Umbilical cord (tissue), 2 donors: ENCODE data around the gene MTA1. TPM values are rescaled to one million over a fixed set of nuclear protein-coding genes. Genes with fewer than 3 reads are reported as not detected.

ENCODE experiments used
- DNase-seq: peaks from one replicate; pipeline ENCODE4 v3.0.0-alpha.2; 2015; ENCODE audit warnings: low spot score
- total RNA-seq: library from RNA; depleted of rRNA; stranded (reverse); fragments of >200 nt; gene quantifications from one replicate; pipeline ENCODE4 v1.2.3, GENCODE V29; 2014; ENCODE audit warnings: low replicate concordance; ENCODE audit not compliant: insufficient read depth

The MTA1 gene
- total RNA-seq, 1 donor from 2014 or later: 30.3 TPM

- DNase-seq: no peak
Observed at GRCh38 chr14:105408592-105408991, 11.0 kb upstream of the MTA1 start.

DNA sequence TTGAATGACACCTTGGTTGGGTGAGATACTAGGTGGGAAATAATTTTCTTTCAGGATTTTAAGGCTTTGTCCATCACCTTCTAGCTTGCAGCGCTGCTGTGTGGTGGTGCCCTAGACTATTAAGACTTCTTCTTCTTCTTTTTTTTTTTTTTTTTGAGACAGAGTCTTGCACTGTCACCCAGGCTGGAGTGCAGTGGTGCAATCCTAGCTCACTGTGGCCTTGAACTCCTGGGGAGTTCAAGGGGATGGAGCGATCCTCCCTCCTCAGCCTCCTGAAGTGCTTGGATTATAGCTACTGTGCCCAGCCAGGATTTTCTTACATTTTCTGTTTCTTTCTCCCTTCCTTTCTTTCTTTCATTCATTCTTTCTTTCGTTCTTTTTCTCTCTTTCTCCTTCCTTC is 10.3 kb upstream of the MTA1 start:
- no peak for DNase-seq

DNA sequence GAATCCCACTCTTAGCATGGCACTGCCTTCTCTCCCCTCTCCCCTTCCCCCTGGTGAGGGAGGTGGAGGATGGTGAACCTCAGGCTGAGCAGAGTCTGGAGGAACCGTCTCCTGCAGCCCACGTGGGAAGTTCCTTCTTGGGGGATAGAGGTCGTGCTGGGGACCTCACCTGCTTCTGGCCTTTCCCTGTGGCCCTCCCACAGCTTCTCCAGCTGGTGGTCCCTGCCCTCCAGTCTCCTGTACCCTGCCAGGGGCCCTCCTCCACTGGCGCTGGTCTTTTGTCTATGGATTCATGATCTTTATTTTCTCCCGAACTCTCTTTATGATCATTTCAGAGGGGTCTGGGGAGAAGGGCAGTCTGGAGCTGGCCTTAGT is 9.0 kb upstream of the MTA1 start:
- no peak for DNase-seq

DNA sequence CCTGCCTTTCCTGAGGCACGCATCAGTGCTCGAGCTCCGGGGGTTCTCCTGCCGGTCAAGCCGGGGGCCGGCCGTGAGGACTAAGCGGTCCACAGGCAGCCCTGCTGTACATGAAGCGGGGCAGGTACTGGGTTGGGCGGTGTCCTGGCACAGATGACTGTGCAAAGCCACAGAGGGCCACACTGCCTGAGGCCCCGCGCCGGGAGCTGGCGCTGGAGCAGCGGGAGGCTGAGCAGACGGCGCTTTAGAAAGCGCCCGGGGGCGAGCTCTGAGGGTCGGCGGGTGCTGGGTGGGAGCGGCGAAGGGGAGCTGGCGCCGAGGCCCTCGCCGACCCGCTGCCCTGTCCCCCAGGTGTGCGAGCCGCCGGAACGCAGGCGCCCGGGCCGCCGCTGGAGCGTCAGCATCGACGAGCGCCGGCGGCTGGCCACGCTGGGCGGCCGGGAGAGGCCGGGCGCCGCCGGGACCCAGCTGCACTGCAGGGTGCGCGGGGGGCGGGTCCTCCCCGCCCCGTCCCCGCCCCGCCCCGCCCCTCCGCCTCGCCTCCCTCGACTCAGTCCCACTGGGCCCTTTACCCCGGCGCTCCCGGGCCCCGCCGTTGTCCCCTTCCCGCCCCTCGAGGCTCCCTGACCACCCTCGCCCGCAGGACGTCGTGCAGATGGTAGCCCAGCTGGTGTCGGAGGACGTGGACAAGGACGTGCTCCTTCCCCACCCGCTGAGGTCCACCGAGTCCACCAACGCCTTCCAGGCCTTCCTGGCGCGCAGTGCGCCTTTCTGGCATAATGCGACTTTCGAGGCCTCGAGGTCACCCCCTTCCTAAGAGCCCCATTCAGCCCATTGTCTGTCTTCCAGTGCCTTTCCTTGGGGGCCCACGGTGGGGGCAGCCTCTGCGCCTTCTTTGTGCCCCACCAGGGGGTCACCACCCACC is 8.3 kb upstream of the MTA1 start:
- no peak for DNase-seq

DNA sequence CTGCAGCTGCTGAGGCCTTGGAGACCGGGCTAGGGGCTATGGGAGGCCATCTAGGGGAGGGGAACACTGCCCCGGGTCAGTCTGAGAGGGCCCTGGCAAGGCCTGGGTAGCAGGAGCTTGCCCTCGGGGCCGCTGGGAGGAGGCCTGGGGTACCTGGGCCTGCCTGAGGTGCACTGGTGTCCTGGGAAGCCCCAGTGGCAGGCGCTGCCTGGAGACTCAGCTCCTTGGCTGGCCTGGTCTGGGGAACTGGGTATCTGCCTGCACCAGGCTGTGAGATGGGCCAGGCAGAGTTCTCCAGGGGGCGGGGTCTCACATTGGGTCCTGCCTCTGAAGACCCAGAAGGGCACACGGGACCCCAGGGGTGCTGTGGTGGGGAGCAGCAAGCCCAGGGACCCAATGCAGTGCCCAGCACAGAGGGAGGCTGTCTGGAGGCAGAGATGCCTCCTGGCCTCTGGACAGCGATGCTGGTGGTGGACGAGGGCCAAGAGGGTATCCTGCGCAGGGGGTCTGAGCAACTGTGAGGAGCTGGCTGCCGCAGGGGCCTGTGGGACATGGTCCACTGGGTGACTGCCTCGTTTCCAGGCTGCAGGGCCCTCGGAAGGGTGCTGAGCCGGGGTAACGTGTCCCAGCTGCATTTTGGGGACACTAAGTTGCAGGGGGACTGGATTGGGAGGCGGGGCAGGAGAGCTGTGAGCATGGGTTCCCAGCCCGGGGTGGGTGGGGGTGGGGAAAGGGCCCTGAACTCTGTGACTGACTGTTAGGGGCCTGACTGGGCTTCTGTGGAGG is 7.4 kb upstream of the MTA1 start:
- DNase-seq: no peak

GRCh38 chr14:105412771-105413543 is 6.7 kb upstream of the MTA1 start:
- no peak for DNase-seq

GRCh38 chr14:105413544-105413886 is 6.1 kb upstream of the MTA1 start:
- no peak for DNase-seq

DNA sequence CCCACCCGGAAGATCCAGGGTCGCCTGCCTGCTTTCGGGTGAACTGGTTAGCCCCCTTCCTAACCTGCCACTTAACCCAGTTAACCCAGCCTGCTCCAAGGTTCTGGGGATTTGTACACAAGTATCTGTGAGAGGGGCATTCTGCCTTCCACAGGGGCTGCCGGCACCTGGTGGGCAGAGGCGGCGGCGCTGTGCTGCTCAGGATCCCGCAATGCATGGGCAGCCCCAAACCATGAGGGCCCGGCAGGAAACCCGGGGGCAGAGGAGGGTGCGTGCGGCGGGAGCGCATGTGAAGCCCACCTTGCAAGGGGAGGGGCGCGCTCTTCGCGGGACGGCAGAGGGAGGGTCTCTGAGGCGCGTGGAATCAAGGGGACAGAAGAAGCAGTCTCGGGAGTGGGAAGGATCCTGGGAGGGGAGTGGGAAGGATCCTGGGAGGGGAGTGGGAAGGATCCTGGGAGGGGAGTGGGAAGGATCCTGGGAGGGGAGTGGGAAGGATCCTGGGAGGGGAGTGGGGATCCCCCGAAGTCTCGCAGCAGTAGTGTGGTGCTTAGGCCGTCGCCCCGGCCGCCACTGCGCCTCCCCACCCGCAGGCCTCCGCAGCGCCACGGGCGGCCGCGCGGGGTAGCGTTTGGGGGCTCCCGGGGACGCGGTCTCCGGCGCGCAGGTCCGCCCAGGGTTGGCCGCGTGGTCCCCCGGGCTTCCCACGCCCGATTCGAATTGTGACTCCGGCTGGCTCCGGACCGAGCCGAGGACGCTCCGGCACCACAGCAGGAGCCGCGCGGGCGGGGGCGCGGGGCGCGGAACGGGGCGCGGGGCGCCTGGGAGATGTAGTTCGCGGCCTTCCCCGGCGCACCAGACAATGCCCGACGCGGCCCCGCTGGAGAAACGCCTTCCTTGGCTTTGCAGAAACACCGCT is 4.9 kb upstream of the MTA1 start:
- peak; percentile 72 for DNase-seq

GRCh38 chr14:105415481-105416428 is 3.9 kb upstream of the MTA1 start:
- no peak for DNase-seq

DNA sequence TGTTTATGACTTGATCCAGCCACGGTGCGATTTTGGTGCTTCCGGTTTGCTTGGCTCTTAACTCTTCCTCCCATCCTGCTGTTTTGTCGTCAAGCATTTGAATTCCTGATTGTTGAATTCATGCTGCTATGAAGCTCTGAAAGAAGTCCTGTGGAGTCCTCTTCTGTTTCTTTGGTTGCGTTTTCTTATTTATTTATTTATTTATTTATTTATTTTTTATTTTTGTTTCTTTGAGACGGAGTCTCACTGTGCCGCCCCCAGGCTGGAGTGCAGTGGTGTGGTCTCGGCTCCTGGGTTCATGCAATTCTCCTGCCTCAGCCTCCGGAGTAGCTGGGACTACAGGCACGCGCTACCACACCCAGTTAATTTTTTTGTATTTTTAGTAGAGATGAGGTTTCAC is 3.0 kb upstream of the MTA1 start:
- no peak for DNase-seq

- DNase-seq: no peak
Observed at GRCh38 chr14:105417690-105418121, 1.9 kb upstream of the MTA1 start.

- DNase-seq: no peak
Observed at GRCh38 chr14:105418269-105419194, 1.1 kb upstream of the MTA1 start.

GRCh38 chr14:105420101-105420973 is 710 bp downstream of the MTA1 start:
- no peak for DNase-seq

DNA sequence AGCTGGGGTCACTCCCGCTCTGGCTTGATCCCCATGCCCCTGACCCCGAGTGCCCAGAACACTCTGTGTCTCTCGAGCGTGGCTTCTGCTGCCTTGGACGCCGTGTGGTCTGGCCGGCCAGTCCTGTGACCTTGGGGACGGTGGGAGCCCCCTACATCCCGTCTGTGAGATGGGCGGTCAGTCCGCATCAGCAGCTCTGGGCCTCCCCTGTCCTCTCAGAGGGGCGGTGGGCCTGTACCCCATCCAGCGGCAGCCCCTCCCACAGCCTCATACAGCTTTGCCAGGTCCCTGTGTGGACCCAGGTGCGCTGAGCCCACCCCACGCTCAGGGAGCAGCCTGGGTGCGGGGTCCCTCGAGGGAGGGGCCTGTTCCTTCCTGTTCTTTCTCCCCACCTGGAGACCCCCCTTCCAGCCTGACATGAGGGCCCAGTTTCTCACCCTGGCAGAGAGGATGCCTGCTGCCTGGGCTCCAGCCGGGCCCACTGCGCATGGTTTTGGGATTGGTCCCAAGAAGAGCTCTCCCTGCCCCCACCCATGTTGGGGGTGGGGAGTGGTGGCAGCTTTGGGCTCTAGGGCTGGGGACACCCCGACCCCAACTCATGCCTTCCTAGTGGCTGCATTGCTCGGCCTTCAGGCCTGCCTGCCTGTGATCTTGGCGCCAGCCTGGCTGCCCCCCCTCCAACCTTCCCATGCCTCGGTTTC is 1.5 kb downstream of the MTA1 start:
- DNase-seq: no peak

DNA sequence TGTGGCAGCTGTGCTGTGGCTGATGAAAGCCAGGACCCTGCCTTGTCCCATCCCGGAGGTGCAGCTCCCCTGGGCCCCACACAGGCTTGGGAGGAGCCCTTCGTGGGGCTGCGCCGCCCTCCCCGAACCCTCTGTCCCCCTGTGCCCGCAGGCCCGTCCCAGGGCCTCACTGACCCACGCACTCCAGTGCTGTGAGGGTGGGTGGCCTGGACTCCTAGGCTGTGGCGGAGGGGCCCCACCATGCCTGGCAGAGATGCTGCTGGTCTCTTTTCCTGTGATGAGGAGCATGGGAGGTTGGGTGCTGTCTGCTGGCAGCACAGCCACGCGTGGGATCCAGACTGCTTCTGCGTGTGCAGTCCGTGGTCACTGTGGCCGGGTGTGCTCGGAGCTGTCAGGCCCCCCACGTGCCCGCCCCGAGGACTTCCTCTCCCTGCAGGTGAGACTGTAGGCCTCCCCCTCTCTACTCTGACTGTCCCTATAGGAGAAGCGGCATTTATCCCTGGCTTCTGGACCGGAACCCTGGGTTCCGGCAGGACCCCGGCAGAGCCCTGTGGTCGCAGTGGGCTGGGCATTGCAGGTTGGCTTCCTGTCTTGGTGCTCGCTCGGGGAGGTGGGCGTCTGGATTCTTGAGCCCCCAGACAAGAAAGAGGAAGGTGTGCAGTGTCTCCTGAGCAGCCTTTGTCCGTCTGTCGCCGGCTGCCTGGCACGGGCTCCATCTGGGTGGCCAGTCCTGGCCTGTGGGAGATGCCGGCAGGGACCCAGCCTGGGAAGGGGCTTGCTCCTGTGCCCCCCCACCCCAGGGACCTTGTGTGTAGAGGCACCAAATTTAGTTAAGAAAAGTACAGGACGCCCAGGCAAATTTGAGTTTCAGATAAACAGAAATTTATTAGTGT is 2.3 kb downstream of the MTA1 start:
- DNase-seq: no peak
